ENCODE measurements around the gene BMAL1. TPM values are rescaled to one million over a fixed set of nuclear protein-coding genes. Genes with fewer than 3 reads are reported as not detected.

Gene BMAL1
- total RNA-seq, 1 donor from 2014 or later = 7.7 TPM

DNA sequence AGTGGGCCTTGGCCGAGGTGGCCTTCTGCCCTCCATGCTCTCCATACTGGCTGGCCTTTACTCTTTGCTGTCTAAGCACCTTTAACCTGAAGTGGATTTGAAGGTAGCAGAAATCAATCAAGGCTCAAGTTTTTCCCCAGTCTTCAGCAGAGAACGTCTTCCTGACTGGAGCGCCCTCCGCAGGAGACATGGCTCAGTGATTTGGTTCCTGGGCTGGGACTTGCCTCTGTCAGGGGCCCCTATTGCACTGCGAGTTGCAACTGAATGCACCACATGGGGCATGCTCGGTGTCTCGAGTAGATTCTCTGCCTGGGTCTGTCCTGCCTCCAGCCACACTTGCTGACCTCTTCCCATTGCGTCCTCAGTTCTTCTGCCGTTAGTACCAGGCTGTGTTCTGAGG is 79.6 kb downstream of the BMAL1 start:
- Mint-ChIP-seq H3K4me3 (ENCODE audit: unreplicated experiment) (no peak overlapping the region), H3K27me3 (ENCODE audit: unreplicated experiment) (peaks cover 2% of the 10 kb centered on the region), H3K27ac (ENCODE audit: unreplicated experiment) (no peak overlapping the region), H3K4me1 (ENCODE audit: unreplicated experiment) (peaks cover 48% of the 10 kb centered on the region), H3K36me3 (ENCODE audit: low read depth, unreplicated experiment) (peaks cover 4% of the 10 kb centered on the region), H3K9me3 (ENCODE audit: unreplicated experiment) (no peaks in the 10 kb centered on the region)
- TF ChIP-seq, protein P1, sequence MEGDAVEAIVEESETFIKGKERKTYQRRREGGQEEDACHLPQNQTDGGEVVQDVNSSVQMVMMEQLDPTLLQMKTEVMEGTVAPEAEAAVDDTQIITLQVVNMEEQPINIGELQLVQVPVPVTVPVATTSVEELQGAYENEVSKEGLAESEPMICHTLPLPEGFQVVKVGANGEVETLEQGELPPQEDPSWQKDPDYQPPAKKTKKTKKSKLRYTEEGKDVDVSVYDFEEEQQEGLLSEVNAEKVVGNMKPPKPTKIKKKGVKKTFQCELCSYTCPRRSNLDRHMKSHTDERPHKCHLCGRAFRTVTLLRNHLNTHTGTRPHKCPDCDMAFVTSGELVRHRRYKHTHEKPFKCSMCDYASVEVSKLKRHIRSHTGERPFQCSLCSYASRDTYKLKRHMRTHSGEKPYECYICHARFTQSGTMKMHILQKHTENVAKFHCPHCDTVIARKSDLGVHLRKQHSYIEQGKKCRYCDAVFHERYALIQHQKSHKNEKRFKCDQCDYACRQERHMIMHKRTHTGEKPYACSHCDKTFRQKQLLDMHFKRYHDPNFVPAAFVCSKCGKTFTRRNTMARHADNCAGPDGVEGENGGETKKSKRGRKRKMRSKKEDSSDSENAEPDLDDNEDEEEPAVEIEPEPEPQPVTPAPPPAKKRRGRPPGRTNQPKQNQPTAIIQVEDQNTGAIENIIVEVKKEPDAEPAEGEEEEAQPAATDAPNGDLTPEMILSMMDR (IDR thresholded peaks at IDR 0.05; ENCODE audit: unreplicated experiment) = no peak
- no peak for DNase-seq (ENCODE audit: low spot score)

DNA sequence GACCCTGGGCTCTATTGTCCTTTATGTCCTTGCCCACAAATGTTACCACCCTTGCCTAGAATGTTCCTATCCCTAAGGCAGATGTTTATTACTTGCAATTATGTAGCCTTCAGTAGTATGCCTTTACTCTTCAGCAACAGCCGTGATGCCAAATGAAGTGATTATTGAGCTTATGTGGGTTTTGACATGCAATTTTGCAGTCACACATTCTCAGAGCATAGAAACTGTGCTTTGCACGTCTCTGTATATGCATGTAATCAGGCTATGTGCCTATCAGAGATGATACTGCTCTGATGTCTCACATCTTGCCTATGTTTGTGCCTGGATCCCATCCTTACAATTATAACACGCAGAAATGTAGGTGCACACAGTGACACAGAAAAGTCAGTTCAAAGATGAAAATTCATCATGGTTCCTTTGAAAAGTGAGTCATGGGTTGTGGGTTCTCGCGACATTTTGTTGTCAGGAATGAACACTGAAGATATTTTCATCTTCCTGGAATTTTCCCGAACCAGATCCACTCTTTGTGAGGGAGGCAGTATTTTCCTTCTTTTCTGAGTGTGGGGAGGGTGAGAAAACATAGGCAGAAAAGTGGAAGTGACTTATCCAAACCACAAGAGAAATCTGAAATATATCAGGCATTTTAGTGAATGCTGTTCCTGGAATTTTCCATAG is 81.1 kb downstream of the BMAL1 start:
- Mint-ChIP-seq H3K27me3 (ENCODE audit: unreplicated experiment) (peaks cover 2% of the 10 kb centered on the region), H3K36me3 (ENCODE audit: low read depth, unreplicated experiment) (peaks cover 4% of the 10 kb centered on the region), H3K4me3 (ENCODE audit: unreplicated experiment) (no peak overlapping the region), H3K4me1 (ENCODE audit: unreplicated experiment) (peaks cover 43% of the 10 kb centered on the region), H3K9me3 (ENCODE audit: unreplicated experiment) (no peaks in the 10 kb centered on the region), H3K27ac (ENCODE audit: unreplicated experiment) (peak overlapping the region; percentile 68)
- DNase-seq (ENCODE audit: low spot score) = no peak
- TF ChIP-seq, protein P1 (IDR thresholded peaks at IDR 0.05; ENCODE audit: unreplicated experiment) = no peak

DNA sequence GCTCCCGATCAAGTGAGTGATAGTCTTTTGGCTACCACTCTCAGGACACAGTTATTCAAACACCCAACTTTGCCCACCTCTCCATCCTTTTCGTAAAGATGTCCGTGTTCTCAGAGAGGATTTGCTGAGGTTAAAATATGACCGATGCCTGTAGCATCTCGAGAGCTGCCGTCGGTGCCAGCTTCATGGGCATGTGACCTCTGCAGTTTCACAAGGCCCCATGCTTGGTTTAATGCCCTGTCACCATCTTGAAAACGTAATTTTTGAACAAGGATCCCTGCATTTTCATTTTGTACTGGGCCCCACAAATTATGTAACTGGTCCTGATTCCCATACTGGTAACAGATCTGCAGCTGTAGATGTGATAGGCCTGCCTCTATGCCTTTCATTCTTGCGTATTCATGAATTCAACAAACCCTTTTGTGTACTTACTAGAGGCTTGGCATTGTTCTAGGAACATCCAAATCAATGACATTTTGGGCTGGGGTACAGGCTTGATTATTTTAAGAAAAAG is 85.1 kb downstream of the BMAL1 start:
- H3K9me3 Mint-ChIP-seq (ENCODE audit: unreplicated experiment) = no peaks in the 10 kb centered on the region
- H3K27me3 Mint-ChIP-seq (ENCODE audit: unreplicated experiment) = peaks cover 7% of the 10 kb centered on the region
- peaks cover 4% of the 10 kb centered on the region for H3K36me3 Mint-ChIP-seq (ENCODE audit: low read depth, unreplicated experiment)
- no peak for DNase-seq (ENCODE audit: low spot score)
- H3K4me3 Mint-ChIP-seq (ENCODE audit: unreplicated experiment) = no peak overlapping the region
- TF ChIP-seq, protein P1 (IDR thresholded peaks at IDR 0.05; ENCODE audit: unreplicated experiment) = no peak
- no peak overlapping the region for H3K27ac Mint-ChIP-seq (ENCODE audit: unreplicated experiment)
- peaks cover 53% of the 10 kb centered on the region for H3K4me1 Mint-ChIP-seq (ENCODE audit: unreplicated experiment)

DNA sequence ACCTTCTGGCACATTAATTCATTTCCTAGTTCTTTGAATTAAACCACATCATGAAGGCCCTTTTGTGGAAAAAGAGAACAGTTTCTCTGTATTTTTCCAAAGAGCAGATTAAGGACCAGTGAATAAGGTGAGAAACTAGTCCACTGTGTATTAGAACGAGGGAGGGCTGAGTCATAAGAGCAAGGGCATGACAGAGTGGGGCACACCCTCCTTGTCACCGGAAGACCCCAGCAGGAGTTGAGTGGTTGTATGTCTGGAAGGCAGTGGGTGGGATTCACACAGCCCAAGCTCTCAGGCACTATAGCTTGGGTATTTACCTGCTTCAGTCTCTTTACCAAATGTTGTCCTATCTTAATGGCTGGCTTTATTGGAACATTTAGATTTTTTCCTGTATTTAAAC is 86.8 kb downstream of the BMAL1 start:
- no peaks in the 10 kb centered on the region for H3K9me3 Mint-ChIP-seq (ENCODE audit: unreplicated experiment)
- H3K36me3 Mint-ChIP-seq (ENCODE audit: low read depth, unreplicated experiment) = peaks cover 7% of the 10 kb centered on the region
- H3K27ac Mint-ChIP-seq (ENCODE audit: unreplicated experiment) = peak overlapping the region; percentile 48
- no peak for DNase-seq (ENCODE audit: low spot score)
- peaks cover 9% of the 10 kb centered on the region for H3K27me3 Mint-ChIP-seq (ENCODE audit: unreplicated experiment)
- H3K4me1 Mint-ChIP-seq (ENCODE audit: unreplicated experiment) = peaks cover 41% of the 10 kb centered on the region
- no peak overlapping the region for H3K4me3 Mint-ChIP-seq (ENCODE audit: unreplicated experiment)
- TF ChIP-seq, protein P1 (IDR thresholded peaks at IDR 0.05; ENCODE audit: unreplicated experiment) = no peak

DNA sequence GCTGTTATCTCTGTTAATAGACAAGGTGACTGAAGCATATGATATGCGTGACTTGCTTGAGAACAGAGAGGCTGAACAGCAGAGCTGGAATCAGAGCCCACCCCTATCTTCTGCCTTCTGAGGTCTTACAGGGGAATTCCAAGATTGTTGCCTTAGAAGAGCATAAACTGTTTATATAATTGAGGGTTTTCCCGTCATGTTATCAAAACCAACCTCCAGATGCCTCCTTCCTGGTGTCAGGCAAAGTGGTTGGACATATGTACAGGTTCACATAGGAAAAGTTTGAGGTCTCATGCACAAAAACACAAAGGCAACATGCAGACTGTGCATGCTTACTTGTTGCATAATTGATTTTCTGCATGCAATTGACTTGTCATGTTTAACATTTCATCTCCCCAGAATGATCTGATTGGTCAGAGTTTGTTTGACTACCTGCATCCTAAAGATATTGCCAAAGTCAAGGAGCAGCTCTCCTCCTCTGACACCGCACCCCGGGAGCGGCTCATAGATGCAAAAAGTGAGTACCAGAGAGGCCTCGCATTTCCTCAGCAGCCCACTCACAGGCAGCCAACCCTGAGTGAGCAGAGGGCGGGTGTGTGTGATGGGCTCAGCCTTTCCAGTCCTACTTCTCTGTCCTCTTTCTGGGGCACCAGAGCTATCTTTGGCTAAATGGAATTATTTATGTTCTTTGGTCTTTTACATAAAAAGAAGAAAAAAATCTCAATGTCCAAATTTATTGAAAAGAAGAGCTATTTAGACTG is 88.9 kb downstream of the BMAL1 start:
- Mint-ChIP-seq H3K4me3 (ENCODE audit: unreplicated experiment) (no peak overlapping the region), H3K4me1 (ENCODE audit: unreplicated experiment) (peaks cover 21% of the 10 kb centered on the region), H3K27me3 (ENCODE audit: unreplicated experiment) (peaks cover 7% of the 10 kb centered on the region), H3K9me3 (ENCODE audit: unreplicated experiment) (no peaks in the 10 kb centered on the region), H3K27ac (ENCODE audit: unreplicated experiment) (no peak overlapping the region), H3K36me3 (ENCODE audit: low read depth, unreplicated experiment) (peaks cover 3% of the 10 kb centered on the region)
- no peak for DNase-seq (ENCODE audit: low spot score)
- TF ChIP-seq, protein P1 (IDR thresholded peaks at IDR 0.05; ENCODE audit: unreplicated experiment) = no peak
